Cardiac muscle cell (in vitro differentiated cells and primary cell): ENCODE results near the gene UNC93B1. TPM values are rescaled to one million over a fixed set of nuclear protein-coding genes. Genes with fewer than 3 reads are reported as not detected.

ENCODE experiments used
- DNase-seq, 2 donors: peaks; one replicate each; pipeline versions ENCODE4 v3.0.0 to v3.0.0-alpha.2; 2010 to 2017; ENCODE audit warnings: low read depth in 1 of 2, low spot score in 1 of 2
- H3K27ac ChIP-seq: fragments of 200-600 bp; sonication (generic); 2 replicates; pipeline ENCODE4 v1.5.1; 2016
- H3K27me3 ChIP-seq: fragments of 200-600 bp; sonication (generic); 2 replicates; pipeline ENCODE4 v1.6.0; 2016; ENCODE audit warnings: control low read depth
- H3K36me3 ChIP-seq: fragments of 200-600 bp; sonication (generic); 2 replicates; pipeline ENCODE4 v1.5.1; 2016; ENCODE audit warnings: control low read depth
- H3K4me1 ChIP-seq: fragments of 200-600 bp; sonication (generic); 2 replicates; pipeline ENCODE4 v1.8.1; 2017; ENCODE audit warnings: low read depth, mild to moderate bottlenecking, mixed run types
- H3K4me3 ChIP-seq: fragments of 200-600 bp; sonication (generic); 2 replicates; pipeline ENCODE4 v1.5.1; 2016; ENCODE audit warnings: mild to moderate bottlenecking
- H3K9me3 ChIP-seq: fragments of 200-600 bp; sonication (generic); 2 replicates; pipeline ENCODE4 v1.5.1; 2017; ENCODE audit warnings: low read depth, mild to moderate bottlenecking, control low read depth
- CTCF ChIP-seq: IDR thresholded peaks from 2 replicates; pipeline ENCODE4 v1.5.1; 2012; ENCODE audit warnings: low read depth, mild to moderate bottlenecking, low read length
- polyA plus RNA-seq: library from polyadenylated mRNA; unstranded; fragments of >200 nt; fragmentation: Nextera tagmentation; extraction: Ambion mirVana; gene quantifications from 2 replicates; pipeline ENCODE4 v1.2.1, GENCODE V29; 2016
- total RNA-seq: library from RNA; depleted of rRNA; stranded (reverse); fragments of >200 nt; gene quantifications from 2 replicates; pipeline ENCODE4 v1.2.3, GENCODE V29; 2016

UNC93B1 gene
- total RNA-seq (13.6 and 24.0 TPM in 2 replicates), polyA plus RNA-seq (13.2 and 20.0 TPM in 2 replicates)

GRCh38 chr11:68003846-68004550 is at the start of gene UNC93B1:
TSS of gene UNC93B1 (minus strand) at chr11:68004097. CDS start at chr11:68004043, 54 bp downstream.
- no peak for TF ChIP-seq CTCF
- no peaks in the 10 kb centered on the region for H3K36me3 ChIP-seq

GRCh38 chr11:68053117-68053516 is 49.2 kb upstream of the UNC93B1 start:
- H3K27me3 ChIP-seq: no peaks in the 10 kb centered on the region
- no peak overlapping the region for H3K4me3 ChIP-seq
- no peaks in the 10 kb centered on the region for H3K9me3 ChIP-seq
- peak overlapping the region; percentile 64 for H3K27ac ChIP-seq
- DNase-seq: no peak
- H3K4me1 ChIP-seq: no peaks in the 10 kb centered on the region
- no peak for TF ChIP-seq CTCF
- H3K36me3 ChIP-seq: peaks cover 13% of the 10 kb centered on the region

More at GRCh38 chr11:68003846-68004550, at the start of gene UNC93B1:
- no peaks in the 10 kb centered on the region for H3K9me3 ChIP-seq
- H3K27me3 ChIP-seq: peaks cover 14% of the 10 kb centered on the region
- no peak within 1 kb of the TSS for H3K27ac ChIP-seq
- no peaks in the 10 kb centered on the region for H3K4me1 ChIP-seq
- DNase-seq: peak; percentile 76 to 86
- peak within 1 kb of the TSS; percentile 43 for H3K4me3 ChIP-seq

GRCh38 chr11:68052137-68052873 is 48.4 kb upstream of the UNC93B1 start:
- Histone ChIP-seq H3K4me3 (no peak overlapping the region), H3K27ac (peak overlapping the region; percentile 25), H3K4me1 (no peaks in the 10 kb centered on the region), H3K27me3 (no peaks in the 10 kb centered on the region), H3K9me3 (no peaks in the 10 kb centered on the region), H3K36me3 (peaks cover 7% of the 10 kb centered on the region)
- no peak for TF ChIP-seq CTCF
- no peak for DNase-seq

- Histone ChIP-seq H3K36me3 (peaks cover 7% of the 10 kb centered on the region), H3K27ac (peak overlapping the region; percentile 62), H3K4me1 (no peaks in the 10 kb centered on the region), H3K4me3 (no peak overlapping the region), H3K9me3 (no peaks in the 10 kb centered on the region), H3K27me3 (no peaks in the 10 kb centered on the region)
- no peak for TF ChIP-seq CTCF
- no peak for DNase-seq
These were observed 47.6 kb upstream of the UNC93B1 start for GRCh38 chr11:68051191-68052136.

GRCh38 chr11:68050371-68050841 is 46.5 kb upstream of the UNC93B1 start:
- Histone ChIP-seq H3K27me3 (no peaks in the 10 kb centered on the region), H3K27ac (no peak overlapping the region), H3K9me3 (no peaks in the 10 kb centered on the region), H3K4me3 (no peak overlapping the region), H3K36me3 (peaks cover 7% of the 10 kb centered on the region), H3K4me1 (no peaks in the 10 kb centered on the region)
- TF ChIP-seq CTCF: no peak
- DNase-seq: no peak
